HEK293 (cell line): ENCODE results near the gene POLR1E.

ENCODE experiments used
- CTCF ChIA-PET: fragments of 350-600 bp; formaldehyde crosslinking; extraction: SDS; loops from one replicate; lab custom pipeline; 2021; ENCODE audit warnings: antibody characterized with exemption; lab: Yijun Ruan, JAX
- POLR2A ChIA-PET: fragments of 300-600 bp; formaldehyde crosslinking; extraction: SDS; loops from one replicate; lab custom pipeline; 2020; ENCODE audit warnings: antibody characterized with exemption, inconsistent platforms; lab: Yijun Ruan, JAX
- H3K27ac ChIP-seq: fragments of 200-500 bp; sonication (Bioruptor generic); 2 replicates; pipeline ENCODE4 v1.5.1; 2014; ENCODE audit warnings: low read depth, low read length, control low read depth, inconsistent platforms; ENCODE audit errors: extremely low read depth
- H3K36me3 ChIP-seq, 2 experiments: fragments of 200-500 bp in 1 of 2; sonication (Bioruptor generic) in 1 of 2; 1 replicate in 1 of 2; 2 replicates in 1 of 2; pipeline ENCODE4 v1.5.1; 2014 to 2017; ENCODE audit warnings: inconsistent platforms in 2 of 2, low read length in 2 of 2; ENCODE audit not compliant: control insufficient read depth in 2 of 2, insufficient read depth in 1 of 2
- H3K4me1 ChIP-seq: fragments of 200-500 bp; sonication (Bioruptor generic); 2 replicates; pipeline ENCODE4 v1.5.1; 2014; ENCODE audit warnings: mild to moderate bottlenecking, low read length, inconsistent platforms; ENCODE audit not compliant: control insufficient read depth, insufficient read depth
- H3K4me3 ChIP-seq: 2 replicates; pipeline ENCODE4 v1.5.1; 2011; ENCODE audit warnings: low read depth, mild to moderate bottlenecking, control low read depth, low read length, moderate library complexity
- H3K9me3 ChIP-seq: fragments of 200-500 bp; sonication (Bioruptor generic); 2 replicates; pipeline ENCODE4 v1.5.1; 2014; ENCODE audit warnings: low read depth, low read length, inconsistent platforms; ENCODE audit not compliant: control insufficient read depth, insufficient read depth
- GLI4 ChIP-seq: fragments of 450-650 bp; formaldehyde crosslinking; IDR thresholded peaks from 2 replicates; pipeline ENCODE4 v1.5.1; 2016; ENCODE audit warnings: missing biosample characterization, missing genetic modification characterization
- IKZF3 ChIP-seq: fragments of 450-650 bp; IDR thresholded peaks from 2 replicates; pipeline ENCODE4 v1.5.0; 2018; ENCODE audit warnings: missing biosample characterization, mild to moderate bottlenecking, missing genetic modification characterization, moderate library complexity
- OVOL3 ChIP-seq: fragments of 450-650 bp; formaldehyde crosslinking; IDR thresholded peaks from 2 replicates; pipeline ENCODE4 v1.5.1; 2016; ENCODE audit warnings: missing biosample characterization, missing genetic modification characterization
- PATZ1 ChIP-seq: fragments of 450-650 bp; formaldehyde crosslinking; IDR thresholded peaks from 2 replicates; pipeline ENCODE4 v1.5.1; 2016; ENCODE audit warnings: missing biosample characterization, missing genetic modification characterization
- SP3 ChIP-seq: fragments of 450-650 bp; formaldehyde crosslinking; IDR thresholded peaks from 2 replicates; pipeline ENCODE4 v1.5.1; 2016; ENCODE audit warnings: missing biosample characterization, missing genetic modification characterization
- ZBTB1 ChIP-seq: fragments of 450-650 bp; formaldehyde crosslinking; IDR thresholded peaks from 2 replicates; pipeline ENCODE4 v1.5.1; 2016; ENCODE audit warnings: missing biosample characterization, missing genetic modification characterization
- ZBTB44 ChIP-seq: fragments of 450-650 bp; IDR thresholded peaks from 2 replicates; pipeline ENCODE4 v1.5.1; 2018; ENCODE audit warnings: missing biosample characterization, mild to moderate bottlenecking, missing genetic modification characterization
- ZEB2 ChIP-seq: fragments of 450-650 bp; formaldehyde crosslinking; IDR thresholded peaks from 2 replicates; pipeline ENCODE4 v1.5.1; 2016; ENCODE audit warnings: missing biosample characterization, missing genetic modification characterization
- ZNF121 ChIP-seq: fragments of 450-650 bp; formaldehyde crosslinking; IDR thresholded peaks from 2 replicates; pipeline ENCODE4 v1.5.1; 2016; ENCODE audit warnings: missing biosample characterization, missing genetic modification characterization
- ZNF133 ChIP-seq: fragments of 450-650 bp; formaldehyde crosslinking; IDR thresholded peaks from 2 replicates; pipeline ENCODE4 v1.5.1; 2016; ENCODE audit warnings: missing biosample characterization, missing genetic modification characterization
- ZNF157 ChIP-seq: fragments of 450-650 bp; formaldehyde crosslinking; IDR thresholded peaks from 2 replicates; pipeline ENCODE4 v1.5.1; 2016; ENCODE audit warnings: missing biosample characterization, missing genetic modification characterization
- ZNF169 ChIP-seq: fragments of 450-650 bp; formaldehyde crosslinking; IDR thresholded peaks from 2 replicates; pipeline ENCODE4 v1.5.1; 2016; ENCODE audit warnings: missing biosample characterization, missing genetic modification characterization
- ZNF2 ChIP-seq: fragments of 450-650 bp; formaldehyde crosslinking; IDR thresholded peaks from 2 replicates; pipeline ENCODE4 v1.5.1; 2016; ENCODE audit warnings: missing biosample characterization, missing genetic modification characterization
- ZNF391 ChIP-seq: fragments of 450-650 bp; formaldehyde crosslinking; IDR thresholded peaks from 2 replicates; pipeline ENCODE4 v1.5.1; 2016; ENCODE audit warnings: low read depth, missing biosample characterization, missing genetic modification characterization, borderline replicate concordance
- ZNF658 ChIP-seq: fragments of 450-650 bp; formaldehyde crosslinking; IDR thresholded peaks from 2 replicates; pipeline ENCODE4; 2016; ENCODE audit warnings: missing biosample characterization, missing genetic modification characterization
- ZNF660 ChIP-seq: fragments of 450-650 bp; IDR thresholded peaks from 2 replicates; pipeline ENCODE4 v1.5.1; 2018; ENCODE audit warnings: missing biosample characterization, mild to moderate bottlenecking, missing genetic modification characterization
- ZNF701 ChIP-seq: fragments of 450-650 bp; formaldehyde crosslinking; IDR thresholded peaks from 2 replicates; pipeline ENCODE4 v1.5.1; 2016; ENCODE audit warnings: missing biosample characterization, missing genetic modification characterization
- ZNF747 ChIP-seq: fragments of 450-650 bp; formaldehyde crosslinking; IDR thresholded peaks from 2 replicates; pipeline ENCODE4 v1.5.1; 2016; ENCODE audit warnings: missing biosample characterization, missing genetic modification characterization
- ZNF777 ChIP-seq: fragments of 450-650 bp; formaldehyde crosslinking; IDR thresholded peaks from 2 replicates; pipeline ENCODE4 v1.5.1; 2017; ENCODE audit warnings: missing biosample characterization, missing genetic modification characterization, borderline replicate concordance
- TF ChIP-seq, protein P1 (sequence below): fragments of 450-650 bp; formaldehyde crosslinking; IDR thresholded peaks from 2 replicates; pipeline ENCODE4 v1.5.1; 2017; ENCODE audit warnings: missing biosample characterization, missing genetic modification characterization
- TF ChIP-seq, protein P2 (sequence below): fragments of 450-650 bp; formaldehyde crosslinking; IDR thresholded peaks from 2 replicates; pipeline ENCODE4; 2016; ENCODE audit warnings: missing biosample characterization, missing genetic modification characterization

Gene POLR1E

DNA sequence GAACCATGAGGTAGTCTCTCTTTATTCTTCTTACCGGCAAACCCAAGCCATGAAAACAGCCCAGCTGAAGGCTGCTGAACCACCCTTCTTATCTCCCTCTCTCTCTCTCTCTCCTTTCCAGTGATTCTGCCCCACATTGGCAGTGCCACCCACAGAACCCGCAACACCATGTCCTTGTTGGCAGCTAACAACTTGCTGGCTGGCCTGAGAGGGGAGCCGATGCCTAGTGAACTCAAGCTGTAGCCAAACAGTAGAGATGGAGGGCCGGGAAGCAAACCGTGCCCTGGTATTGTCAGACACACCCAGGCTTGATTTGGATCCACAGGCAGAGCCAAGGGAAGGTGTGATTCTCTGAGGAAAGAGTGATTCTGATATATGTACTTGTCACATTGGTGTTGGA lies 49.2 kb upstream of the POLR1E start:
- H3K4me3 ChIP-seq, result no peak overlapping the region
- TF ChIP-seq ZNF660 (tag by site-specific recombination) (no peak), ZNF391 (tag by site-specific recombination) (no peak), IKZF3 (tag by site-specific recombination) (no peak), PATZ1 (tag by site-specific recombination) (no peak), ZBTB44 (tag by site-specific recombination) (no peak), ZNF747 (tag by site-specific recombination) (no peak), GLI4 (tag by site-specific recombination) (no peak), ZNF133 (tag by site-specific recombination) (no peak), SP3 (tag by site-specific recombination) (no peak), OVOL3 (tag by site-specific recombination) (no peak), ZNF701 (tag by site-specific recombination) (no peak), ZNF777 (tag by site-specific recombination) (no peak), ZNF157 (tag by site-specific recombination) (no peak), ZBTB1 (no peak), ZNF2 (tag by site-specific recombination) (no peak), ZNF658 (no peak), ZNF169 (tag by site-specific recombination) (no peak)
- TF ChIP-seq, protein P1, sequence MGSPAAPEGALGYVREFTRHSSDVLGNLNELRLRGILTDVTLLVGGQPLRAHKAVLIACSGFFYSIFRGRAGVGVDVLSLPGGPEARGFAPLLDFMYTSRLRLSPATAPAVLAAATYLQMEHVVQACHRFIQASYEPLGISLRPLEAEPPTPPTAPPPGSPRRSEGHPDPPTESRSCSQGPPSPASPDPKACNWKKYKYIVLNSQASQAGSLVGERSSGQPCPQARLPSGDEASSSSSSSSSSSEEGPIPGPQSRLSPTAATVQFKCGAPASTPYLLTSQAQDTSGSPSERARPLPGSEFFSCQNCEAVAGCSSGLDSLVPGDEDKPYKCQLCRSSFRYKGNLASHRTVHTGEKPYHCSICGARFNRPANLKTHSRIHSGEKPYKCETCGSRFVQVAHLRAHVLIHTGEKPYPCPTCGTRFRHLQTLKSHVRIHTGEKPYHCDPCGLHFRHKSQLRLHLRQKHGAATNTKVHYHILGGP (tag by site-specific recombination), result no peak
- TF ChIP-seq, protein P2, sequence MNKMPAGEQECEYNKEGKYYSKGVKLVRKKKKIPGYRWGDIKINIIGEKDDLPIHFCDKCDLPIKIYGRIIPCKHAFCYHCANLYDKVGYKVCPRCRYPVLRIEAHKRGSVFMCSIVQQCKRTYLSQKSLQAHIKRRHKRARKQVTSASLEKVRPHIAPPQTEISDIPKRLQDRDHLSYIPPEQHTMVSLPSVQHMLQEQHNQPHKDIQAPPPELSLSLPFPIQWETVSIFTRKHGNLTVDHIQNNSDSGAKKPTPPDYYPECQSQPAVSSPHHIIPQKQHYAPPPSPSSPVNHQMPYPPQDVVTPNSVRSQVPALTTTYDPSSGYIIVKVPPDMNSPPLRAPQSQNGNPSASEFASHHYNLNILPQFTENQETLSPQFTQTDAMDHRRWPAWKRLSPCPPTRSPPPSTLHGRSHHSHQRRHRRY (tag by site-specific recombination), result no peak
- ChIA-PET CTCF (interaction anchor here (2.3 kb wide), 1 partner anchor 22 kb away, joined by 6 read pairs; no protein-coding TSS in a partner anchor), POLR2A (no interaction called here)
- H3K4me1 ChIP-seq, result no peaks in the 10 kb centered on the region
- H3K27ac ChIP-seq, result no peak overlapping the region
- H3K9me3 ChIP-seq, result no peaks in the 10 kb centered on the region
- H3K36me3 ChIP-seq, result peaks cover 5 to 100% of the 10 kb centered on the region in 2 experiments

DNA sequence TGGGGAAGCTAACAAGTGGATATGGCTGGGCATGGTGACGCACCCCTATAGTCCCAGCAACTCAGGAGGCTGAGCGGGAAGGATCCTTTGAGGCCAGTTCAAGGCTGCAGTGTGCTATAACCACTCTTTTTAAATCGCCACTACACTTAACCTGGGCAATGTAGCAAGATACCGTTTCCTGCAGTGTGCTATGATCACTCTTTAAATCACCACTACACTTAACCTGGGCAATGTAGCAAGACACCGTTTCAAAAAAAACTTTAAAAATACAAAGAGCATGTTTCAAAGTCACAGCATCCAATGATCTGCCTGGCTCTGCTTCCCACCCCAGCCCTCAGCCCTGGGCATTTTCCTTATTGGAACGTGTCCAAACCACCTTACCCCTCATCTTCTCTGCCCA lies 48.7 kb upstream of the POLR1E start:
- no peak overlapping the region for H3K4me3 ChIP-seq
- peaks cover 5 to 100% of the 10 kb centered on the region in 2 experiments for H3K36me3 ChIP-seq
- no peak overlapping the region for H3K27ac ChIP-seq
- POLR2A ChIA-PET, result no interaction called here
- CTCF ChIA-PET, result no interaction called here
- no peaks in the 10 kb centered on the region for H3K4me1 ChIP-seq
- TF ChIP-seq ZNF121 (tag by site-specific recombination) (peak; percentile 79), ZEB2 (tag by site-specific recombination) (no peak)
- H3K9me3 ChIP-seq, result no peaks in the 10 kb centered on the region
